ENCODE data around the gene ZSCAN12.
"Not testable (repeated sequence)": the region's sequence is repeated elsewhere in the genome, so short reads cannot be mapped to it uniquely, and the experiment has no call there.

Gene ZSCAN12

GRCh38 chr6:28399350-28400121 lies at the start of gene ZSCAN12:
ZSCAN12 (minus strand) TSS chr6:28399747; CDS start chr6:28398405, 1,342 bp downstream.
- peak; percentile 75 for DNase-seq

- DNase-seq: no peak
Observed at GRCh38 chr6:28449056-28449455, 49.5 kb upstream of the ZSCAN12 start.

GRCh38 chr6:28447512-28447906 lies 48.0 kb upstream of the ZSCAN12 start:
- DNase-seq: not testable (repeated sequence)

GRCh38 chr6:28446818-28447511 lies 47.4 kb upstream of the ZSCAN12 start:
- DNase-seq: no peak

GRCh38 chr6:28444759-28445158 lies 45.2 kb upstream of the ZSCAN12 start:
- not testable (repeated sequence) for DNase-seq

GRCh38 chr6:28443112-28443773 lies 43.7 kb upstream of the ZSCAN12 start, which contains the start of gene ZSCAN23:
ZSCAN23 (minus strand) TSS chr6:28443491; CDS start chr6:28436266, 7,225 bp downstream.
- peak; percentile 80 for DNase-seq

- DNase-seq: no peak
Observed at GRCh38 chr6:28442586-28442985, 43.0 kb upstream of the ZSCAN12 start.

- DNase-seq: no peak
Observed at GRCh38 chr6:28436404-28436803, 36.9 kb upstream of the ZSCAN12 start.

- DNase-seq: no peak
Observed at GRCh38 chr6:28433119-28433518, 33.6 kb upstream of the ZSCAN12 start.

GRCh38 chr6:28429781-28430180 lies 30.2 kb upstream of the ZSCAN12 start:
- DNase-seq: no peak

GRCh38 chr6:28425944-28426541 lies 26.5 kb upstream of the ZSCAN12 start:
- DNase-seq: no peak

- DNase-seq: no peak
Observed at GRCh38 chr6:28424163-28424562, 24.6 kb upstream of the ZSCAN12 start.

- DNase-seq: no peak
Observed at GRCh38 chr6:28423546-28423945, 24.0 kb upstream of the ZSCAN12 start.

- peak; percentile 1 for DNase-seq
Observed at GRCh38 chr6:28413681-28414080, 14.1 kb upstream of the ZSCAN12 start.

GRCh38 chr6:28410767-28411166 lies 11.2 kb upstream of the ZSCAN12 start:
- DNase-seq: no peak

- no peak for DNase-seq
Observed at GRCh38 chr6:28408076-28408802, 8.7 kb upstream of the ZSCAN12 start.

GRCh38 chr6:28407401-28407800 lies 7.9 kb upstream of the ZSCAN12 start:
- no peak for DNase-seq

- not testable (repeated sequence) for DNase-seq
Observed at GRCh38 chr6:28403923-28404322, 4.4 kb upstream of the ZSCAN12 start.

- peak; percentile 8 for DNase-seq
Observed at GRCh38 chr6:28402197-28402596, 2.6 kb upstream of the ZSCAN12 start.

- no peak for DNase-seq
Observed at GRCh38 chr6:28401172-28401571, 1.6 kb upstream of the ZSCAN12 start.

GRCh38 chr6:28400122-28400451 lies 540 bp upstream of the ZSCAN12 start:
- no peak for DNase-seq

GRCh38 chr6:28395918-28396317 lies 3.6 kb downstream of the ZSCAN12 start:
- no peak for DNase-seq

Data from DMS79 (cell line).